Endodermal cell (in vitro differentiated cells): ENCODE data around the gene NAV1. TPM values are rescaled to one million over a fixed set of nuclear protein-coding genes. Genes with fewer than 3 reads are reported as not detected.

Experiments
- DNase-seq: peaks from one replicate; pipeline ENCODE4 v3.0.0-alpha.2; 2017
- H3K27ac ChIP-seq: 2 replicates; pipeline ENCODE4 v1.5.1; 2013; ENCODE audit warnings: mild to moderate bottlenecking, low read depth, low read length, moderate library complexity
- H3K27me3 ChIP-seq: 2 replicates; pipeline ENCODE4 v1.6.1; 2013; ENCODE audit warnings: mild to moderate bottlenecking, low read length, moderate library complexity; ENCODE audit not compliant: insufficient read depth, control insufficient read depth, poor library complexity, severe bottlenecking
- H3K36me3 ChIP-seq: 2 replicates; pipeline ENCODE4 v1.7.0; 2013; ENCODE audit warnings: mild to moderate bottlenecking, low read length, moderate library complexity; ENCODE audit not compliant: control insufficient read depth, insufficient read depth
- H3K4me1 ChIP-seq: one replicate; pipeline ENCODE4 v1.7.0; 2013; ENCODE audit warnings: low read length; ENCODE audit not compliant: control insufficient read depth, insufficient read depth
- H3K4me3 ChIP-seq: 2 replicates; pipeline ENCODE4 v1.5.1; 2013; ENCODE audit warnings: mild to moderate bottlenecking, low read length, moderate library complexity
- H3K9ac ChIP-seq: 2 replicates; pipeline ENCODE4 v1.6.1; 2013; ENCODE audit warnings: mild to moderate bottlenecking, low read length, moderate library complexity; ENCODE audit not compliant: poor library complexity, severe bottlenecking; ENCODE audit errors: extremely low read depth
- H3K9me3 ChIP-seq: 2 replicates; pipeline ENCODE4 v1.6.1; 2013; ENCODE audit warnings: mild to moderate bottlenecking, low read length, moderate library complexity; ENCODE audit not compliant: control insufficient read depth
- H3K27ac Mint-ChIP-seq: 2 replicates; pipeline ENCODE4 v1.8.0; 2020; ENCODE audit warnings: mixed read lengths
- H3K27me3 Mint-ChIP-seq: 2 replicates; pipeline ENCODE4 v1.8.0; 2021; ENCODE audit warnings: mild to moderate bottlenecking, mixed read lengths; ENCODE audit not compliant: insufficient read depth
- H3K36me3 Mint-ChIP-seq: 2 replicates; pipeline ENCODE4 v1.8.0; 2020; ENCODE audit warnings: low read depth, mixed read lengths
- H3K4me1 Mint-ChIP-seq: 2 replicates; pipeline ENCODE4 v1.8.0; 2020; ENCODE audit warnings: mixed read lengths
- H3K4me3 Mint-ChIP-seq: 2 replicates; pipeline ENCODE4 v1.8.0; 2020; ENCODE audit warnings: mild to moderate bottlenecking, moderate library complexity, mixed read lengths
- H3K9me3 Mint-ChIP-seq: 2 replicates; pipeline ENCODE4 v1.8.0; 2020; ENCODE audit warnings: mild to moderate bottlenecking, mixed read lengths
- WGBS, 2 experiments: methylation state at CpG; one replicate each; pipeline versions ENCODE4 v1.1.5 to v1.1.7; 2013; ENCODE audit warnings: missing lambda C conversion rate in 2 of 2, mixed read lengths in 1 of 2; ENCODE audit not compliant: insufficient coverage in 1 of 2, insufficient read length in 1 of 2; 5-methylcytosine and 5-hydroxymethylcytosine counted together
- total RNA-seq, 2 donors: library from RNA; stranded (reverse); fragmentation: NEBNext Ultra II Directional in 1 of 2; extraction: Animal tissue kit (Norgen Biotek cat#: 25700) in 1 of 2; gene quantifications; 2 replicates in 1 of 2; 3 replicates in 1 of 2; pipeline ENCODE4 v1.2.1, GENCODE V29; 2021
- TF ChIP-seq, protein P1 (sequence below): fragments of 200-600 bp; sonication (generic); conservative IDR thresholded peaks from 2 replicates; pipeline ENCODE4 v1.5.0; 2021; ENCODE audit warnings: antibody characterized with exemption, mild to moderate bottlenecking

Gene NAV1
- total RNA-seq, 2 donors from 2014 or later, result 42.2 to 62.5 TPM

DNA sequence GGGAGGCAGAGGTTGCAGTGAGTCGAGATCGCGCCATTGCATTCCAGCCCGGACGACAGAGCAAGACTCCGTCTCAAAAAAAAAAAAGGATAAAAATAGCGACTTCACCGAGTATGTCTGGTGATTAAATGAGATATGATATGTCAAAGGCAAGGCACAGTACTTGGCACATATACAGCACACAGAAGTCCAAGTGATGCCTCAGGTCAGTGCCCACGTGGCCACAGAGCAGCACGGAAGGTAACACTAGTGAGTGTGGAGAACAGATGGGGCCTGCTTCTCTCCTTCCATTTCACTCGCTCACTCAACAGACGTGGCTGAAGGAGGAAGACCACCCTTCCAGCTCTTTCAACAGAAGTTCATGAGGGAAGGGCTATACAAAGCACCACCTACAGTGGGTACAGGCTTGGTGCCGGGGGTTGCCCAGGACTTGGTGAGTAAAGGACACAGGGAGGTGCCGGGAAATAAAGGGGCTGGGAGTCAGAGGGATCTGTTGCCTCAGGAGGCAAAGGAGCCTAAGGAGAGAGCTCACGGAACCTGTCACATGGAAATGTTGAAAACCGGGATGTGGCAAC is 40.9 kb upstream of the NAV1 start:
- Histone ChIP-seq H3K36me3 (no peaks in the 10 kb centered on the region), H3K4me3 (no peak overlapping the region), H3K27me3 (no peaks in the 10 kb centered on the region), H3K9me3 (no peaks in the 10 kb centered on the region), H3K9ac (no peak overlapping the region), H3K4me1 (peaks cover 25% of the 10 kb centered on the region), H3K27ac (no peak overlapping the region)
- Mint-ChIP-seq H3K27ac (no peak overlapping the region), H3K4me1 (peaks cover 40% of the 10 kb centered on the region), H3K4me3 (no peak overlapping the region), H3K9me3 (peaks cover 4% of the 10 kb centered on the region), H3K27me3 (no peaks in the 10 kb centered on the region), H3K36me3 (peaks cover 9% of the 10 kb centered on the region)
- TF ChIP-seq, protein P1, sequence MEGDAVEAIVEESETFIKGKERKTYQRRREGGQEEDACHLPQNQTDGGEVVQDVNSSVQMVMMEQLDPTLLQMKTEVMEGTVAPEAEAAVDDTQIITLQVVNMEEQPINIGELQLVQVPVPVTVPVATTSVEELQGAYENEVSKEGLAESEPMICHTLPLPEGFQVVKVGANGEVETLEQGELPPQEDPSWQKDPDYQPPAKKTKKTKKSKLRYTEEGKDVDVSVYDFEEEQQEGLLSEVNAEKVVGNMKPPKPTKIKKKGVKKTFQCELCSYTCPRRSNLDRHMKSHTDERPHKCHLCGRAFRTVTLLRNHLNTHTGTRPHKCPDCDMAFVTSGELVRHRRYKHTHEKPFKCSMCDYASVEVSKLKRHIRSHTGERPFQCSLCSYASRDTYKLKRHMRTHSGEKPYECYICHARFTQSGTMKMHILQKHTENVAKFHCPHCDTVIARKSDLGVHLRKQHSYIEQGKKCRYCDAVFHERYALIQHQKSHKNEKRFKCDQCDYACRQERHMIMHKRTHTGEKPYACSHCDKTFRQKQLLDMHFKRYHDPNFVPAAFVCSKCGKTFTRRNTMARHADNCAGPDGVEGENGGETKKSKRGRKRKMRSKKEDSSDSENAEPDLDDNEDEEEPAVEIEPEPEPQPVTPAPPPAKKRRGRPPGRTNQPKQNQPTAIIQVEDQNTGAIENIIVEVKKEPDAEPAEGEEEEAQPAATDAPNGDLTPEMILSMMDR, result no peak
- DNase-seq, result no peak
- 93 to 96% methylated on average over 14 to 16 of the region's 16 CpGs for WGBS, 2 experiments

DNA sequence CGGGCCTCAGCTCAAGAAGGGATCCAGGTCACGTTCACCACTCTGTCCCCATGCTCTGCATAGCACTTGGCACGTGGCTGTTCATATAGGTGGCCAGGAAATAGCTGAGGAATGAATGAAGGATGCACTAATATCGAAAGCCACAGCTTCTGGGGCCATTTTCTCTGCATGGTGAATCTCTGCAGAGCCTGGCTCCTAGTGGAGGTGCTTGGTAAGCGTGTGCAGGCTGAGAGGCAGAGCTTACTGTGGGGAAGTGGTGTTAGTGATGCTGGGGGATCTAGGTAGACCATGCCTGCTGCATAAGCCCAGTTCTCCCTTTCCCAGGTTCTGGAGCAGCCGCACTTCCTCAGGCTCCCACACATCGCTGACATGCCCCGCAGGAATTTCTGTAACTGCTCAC is 40.3 kb upstream of the NAV1 start:
- TF ChIP-seq, protein P1, result peak; percentile 39
- Mint-ChIP-seq H3K27me3 (no peaks in the 10 kb centered on the region), H3K4me1 (peaks cover 45% of the 10 kb centered on the region), H3K9me3 (no peaks in the 10 kb centered on the region), H3K27ac (no peak overlapping the region), H3K36me3 (peaks cover 3% of the 10 kb centered on the region), H3K4me3 (no peak overlapping the region)
- H3K9ac ChIP-seq, result no peak overlapping the region
- no peak overlapping the region for H3K4me3 ChIP-seq
- H3K27ac ChIP-seq, result no peak overlapping the region
- no peaks in the 10 kb centered on the region for H3K27me3 ChIP-seq
- peaks cover 30% of the 10 kb centered on the region for H3K4me1 ChIP-seq
- no peak for DNase-seq
- no peaks in the 10 kb centered on the region for H3K9me3 ChIP-seq
- H3K36me3 ChIP-seq, result no peaks in the 10 kb centered on the region
- WGBS, 2 experiments, result 90% methylated on average over 8 of the region's 8 CpGs

- no peaks in the 10 kb centered on the region for H3K27me3 Mint-ChIP-seq
- no peaks in the 10 kb centered on the region for H3K27me3 ChIP-seq
- H3K4me1 Mint-ChIP-seq, result peaks cover 43% of the 10 kb centered on the region
- H3K4me3 Mint-ChIP-seq, result no peak overlapping the region
- no peak for DNase-seq
- no peak overlapping the region for H3K9ac ChIP-seq
- no peaks in the 10 kb centered on the region for H3K9me3 ChIP-seq
- H3K27ac Mint-ChIP-seq, result no peak overlapping the region
- H3K9me3 Mint-ChIP-seq, result no peaks in the 10 kb centered on the region
- no peak overlapping the region for H3K4me3 ChIP-seq
- peaks cover 28% of the 10 kb centered on the region for H3K4me1 ChIP-seq
- H3K36me3 Mint-ChIP-seq, result no peaks in the 10 kb centered on the region
- no peak overlapping the region for H3K27ac ChIP-seq
- H3K36me3 ChIP-seq, result no peaks in the 10 kb centered on the region
- TF ChIP-seq, protein P1, result no peak
- 85% methylated on average over 3 of the region's 3 CpGs; no CpG with 5 or more reads in 1 of the 2 experiments for WGBS, 2 experiments
Measured at GRCh38 chr1:201499191-201499590, 39.7 kb upstream of the NAV1 start.
